Measurements from ENCODE around the gene RAPGEF4.

DNA sequence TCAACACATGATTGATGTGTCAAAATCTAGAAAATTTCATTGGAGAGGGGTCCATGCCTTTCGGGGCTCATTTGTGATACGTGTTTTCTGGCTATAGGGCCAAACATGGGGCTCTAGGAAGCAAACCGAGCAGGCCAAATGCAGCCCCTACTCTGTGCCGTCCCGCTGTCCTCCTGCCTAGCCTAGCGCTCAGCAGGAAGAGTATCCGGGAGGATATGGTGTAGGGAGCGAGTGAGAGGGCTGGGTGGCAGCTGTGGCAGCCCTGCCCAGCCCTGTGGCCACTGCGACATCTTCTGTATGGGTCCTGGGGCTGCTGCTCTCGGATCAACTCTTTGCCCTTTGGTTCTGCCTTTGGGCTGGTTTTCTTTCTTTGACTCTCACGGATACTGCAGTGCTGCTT, 219.9 kb downstream of the RAPGEF4 start:
- TF ChIP-seq POLR2AphosphoS5 (IDR thresholded peaks at IDR 0.05; ENCODE audit: low read depth, low read length) (no peak), TAF1 (IDR thresholded peaks at IDR 0.05; ENCODE audit: borderline replicate concordance, insufficient read depth, low read length) (no peak)
- TF ChIP-seq, protein P1, sequence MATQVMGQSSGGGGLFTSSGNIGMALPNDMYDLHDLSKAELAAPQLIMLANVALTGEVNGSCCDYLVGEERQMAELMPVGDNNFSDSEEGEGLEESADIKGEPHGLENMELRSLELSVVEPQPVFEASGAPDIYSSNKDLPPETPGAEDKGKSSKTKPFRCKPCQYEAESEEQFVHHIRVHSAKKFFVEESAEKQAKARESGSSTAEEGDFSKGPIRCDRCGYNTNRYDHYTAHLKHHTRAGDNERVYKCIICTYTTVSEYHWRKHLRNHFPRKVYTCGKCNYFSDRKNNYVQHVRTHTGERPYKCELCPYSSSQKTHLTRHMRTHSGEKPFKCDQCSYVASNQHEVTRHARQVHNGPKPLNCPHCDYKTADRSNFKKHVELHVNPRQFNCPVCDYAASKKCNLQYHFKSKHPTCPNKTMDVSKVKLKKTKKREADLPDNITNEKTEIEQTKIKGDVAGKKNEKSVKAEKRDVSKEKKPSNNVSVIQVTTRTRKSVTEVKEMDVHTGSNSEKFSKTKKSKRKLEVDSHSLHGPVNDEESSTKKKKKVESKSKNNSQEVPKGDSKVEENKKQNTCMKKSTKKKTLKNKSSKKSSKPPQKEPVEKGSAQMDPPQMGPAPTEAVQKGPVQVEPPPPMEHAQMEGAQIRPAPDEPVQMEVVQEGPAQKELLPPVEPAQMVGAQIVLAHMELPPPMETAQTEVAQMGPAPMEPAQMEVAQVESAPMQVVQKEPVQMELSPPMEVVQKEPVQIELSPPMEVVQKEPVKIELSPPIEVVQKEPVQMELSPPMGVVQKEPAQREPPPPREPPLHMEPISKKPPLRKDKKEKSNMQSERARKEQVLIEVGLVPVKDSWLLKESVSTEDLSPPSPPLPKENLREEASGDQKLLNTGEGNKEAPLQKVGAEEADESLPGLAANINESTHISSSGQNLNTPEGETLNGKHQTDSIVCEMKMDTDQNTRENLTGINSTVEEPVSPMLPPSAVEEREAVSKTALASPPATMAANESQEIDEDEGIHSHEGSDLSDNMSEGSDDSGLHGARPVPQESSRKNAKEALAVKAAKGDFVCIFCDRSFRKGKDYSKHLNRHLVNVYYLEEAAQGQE (IDR thresholded peaks at IDR 0.05; ENCODE audit: insufficient read depth in 1 of 2, low read depth in 2 of 2, low read length in 2 of 2): no peak
